Right lobe of liver (tissue), 6 donors: ENCODE results near the gene B3GNT4. TPM values are rescaled to one million over a fixed set of nuclear protein-coding genes. Genes with fewer than 3 reads are reported as not detected.
"Not testable (repeated sequence)": the region's sequence is repeated elsewhere in the genome, so short reads cannot be mapped to it uniquely, and the experiment has no call there.

Source experiments
- ATAC-seq, 4 donors: fragments of 200-7000 bp; cut with Tn5 transposase; one replicate each; pipeline ENCODE4 v1.9.1; 2020; ENCODE audit warnings: mild to moderate bottlenecking in 4 of 4, moderate library complexity in 4 of 4
- DNase-seq, 3 donors: peaks; one replicate each; pipeline ENCODE4 v3.0.0-alpha.2; 2020
- H3K27ac ChIP-seq, 3 donors: fragments of 200-600 bp; one replicate each; pipeline ENCODE4 v1.8.0; 2022
- H3K27me3 ChIP-seq, 2 donors: fragments of 200-600 bp; one replicate each; pipeline ENCODE4 v1.8.0; 2022
- H3K36me3 ChIP-seq, 4 donors: fragments of 200-600 bp; sonication (generic) in 1 of 4; one replicate each; pipeline versions ENCODE4 v1.5.1 to v1.8.0; 2017 to 2022; ENCODE audit warnings: control low read depth in 1 of 4
- H3K4me1 ChIP-seq, 4 donors: fragments of 200-600 bp; sonication (generic) in 1 of 4; one replicate each; pipeline versions ENCODE4 v1.5.1 to v1.8.0; 2017 to 2022; ENCODE audit warnings: control low read depth in 1 of 4
- H3K4me3 ChIP-seq, 3 donors: fragments of 200-600 bp; one replicate each; pipeline ENCODE4 v1.8.0; 2022
- H3K9me3 ChIP-seq, 4 donors: fragments of 200-600 bp; sonication (generic) in 1 of 4; one replicate each; pipeline versions ENCODE4 v1.5.1 to v1.8.0; 2017 to 2022; ENCODE audit warnings: control low read depth in 1 of 4
- CTCF ChIP-seq, 4 donors: fragments of 200-600 bp in 3 of 4; fragments of 450-650 bp in 1 of 4; IDR thresholded peaks; one replicate each; pipeline versions ENCODE4 v1.5.1 to v1.8.0; 2016 to 2022; ENCODE audit warnings: antibody characterized with exemption in 4 of 4, mild to moderate bottlenecking in 2 of 4
- POLR2A ChIP-seq: fragments of 450-650 bp; IDR thresholded peaks from one replicate; pipeline ENCODE4 v1.6.1; 2017; ENCODE audit warnings: antibody characterized with exemption, mild to moderate bottlenecking
- WGBS: methylation state at CpG from one replicate; pipeline ENCODE4 v1.1.6; 2018; ENCODE audit warnings: low coverage, low lambda C conversion rate; ENCODE audit not compliant: insufficient coverage; ENCODE audit errors: missing lambda C conversion rate; 5-methylcytosine and 5-hydroxymethylcytosine counted together
- intact Hi-C, 2 donors: fragments of 100-400 bp; cut with DNase I; formaldehyde crosslinking; loops; one replicate each; pipeline versions ENCODE4 v1.11.2 to v1.14.1; 2022
- small RNA-seq, 2 experiments: library from RNA; depleted of rRNA; stranded (forward); fragments of <200 nt; gene quantifications; one replicate each; pipeline ENCODE3, GENCODE V24; 2016
- total RNA-seq, 6 experiments: library from RNA; depleted of rRNA in 2 of 6; stranded (reverse); fragments of >200 nt in 2 of 6; fragmentation: NEBNext Ultra II Directional in 3 of 6; extraction: Animal tissue kit (Norgen Biotek cat#: 25700) in 3 of 6; gene quantifications; one replicate each; pipeline versions ENCODE4 v1.1.0 to v1.2.4, GENCODE V29; 2016 to 2023
- donor health status: DM: no; HTN: yes; CAD: no.
- donor health status: DM: no; HTN: no; CAD: no.
- donor health status: DM: no; HTN: no; CAD: no.
- donor health status: DM: no; HTN: yes; CAD: no.
- donor health status: DM: no; HTN: yes; CAD: no.

B3GNT4 gene
- total RNA-seq, 6 experiments from 2014 or later: 0.42 to 0.43 TPM; not detected in 4

GRCh38 chr12:122250047-122250446 lies 46.5 kb downstream of the B3GNT4 start:
- 98% methylated on average over 5 of the region's 6 CpGs for WGBS
- TF ChIP-seq POLR2A: no peak
- TF ChIP-seq CTCF (IDR thresholded peaks at IDR 0.05): no peak
- Histone ChIP-seq H3K36me3 (peaks cover 0 to 12% (median 6%) of the 10 kb centered on the region in 4 donors), H3K9me3 (no peaks in the 10 kb centered on the region), H3K4me1 (no peaks in the 10 kb centered on the region), H3K27me3 (no peaks in the 10 kb centered on the region), H3K4me3 (no peak overlapping the region), H3K27ac (no peak overlapping the region)
- intact Hi-C loops: no loop called here
- DNase-seq (no peak), ATAC-seq (no peak)

- no peaks in the 10 kb centered on the region for H3K9me3 ChIP-seq
- no peak for TF ChIP-seq POLR2A
- peaks cover 0 to 12% (median 6%) of the 10 kb centered on the region in 4 donors for H3K36me3 ChIP-seq
- no peaks in the 10 kb centered on the region for H3K27me3 ChIP-seq
- intact Hi-C loops: no loop called here
- ATAC-seq: no peak
- DNase-seq: no peak
- H3K27ac ChIP-seq: no peak overlapping the region
- H3K4me3 ChIP-seq: no peak overlapping the region
- WGBS: 86% methylated on average over 5 of the region's 8 CpGs
- no peaks in the 10 kb centered on the region for H3K4me1 ChIP-seq
Observed at GRCh38 chr12:122250536-122250935, 47.0 kb downstream of the B3GNT4 start.

GRCh38 chr12:122258462-122258861 lies 55.0 kb downstream of the B3GNT4 start:
- H3K4me1 ChIP-seq, intact Hi-C loops, H3K9me3 ChIP-seq, ATAC-seq, H3K4me3 ChIP-seq, DNase-seq, H3K27ac ChIP-seq, H3K27me3 ChIP-seq: not testable (repeated sequence)
- WGBS: 100% methylated on average over 3 of the region's 4 CpGs
- H3K36me3 ChIP-seq: peaks cover 0 to 60% (median 16%) of the 10 kb centered on the region in 4 donors

Small RNA genes within 50 kb of the gene (small RNA-seq; reads per million reads assigned to genes)
- 0.26 to 0.29 reads per million in 2 experiments for gene DIABLO

Other genes with a start within 250 kb of the B3GNT4 start
- gene BCL7A, start 181.8 kb upstream of the B3GNT4 start, total RNA-seq: 1 to 10 TPM; 3.5 to 6.4 (median 4.6) TPM
- gene MLXIP, start 125.0 kb upstream of the B3GNT4 start, total RNA-seq: 10 to 100 TPM; 13.9 to 45.9 (median 16.6) TPM
- not detected for gene IL31, start 29.5 kb upstream of the B3GNT4 start, total RNA-seq
- under 1 TPM in 3 of 6 experiments, not detected in 3; 0.26 to 0.37 (median 0.31) TPM for gene LRRC43, start 20.6 kb upstream of the B3GNT4 start, total RNA-seq
- gene DIABLO, start 22.3 kb downstream of the B3GNT4 start, total RNA-seq: 10 to 100 TPM; 21.0 to 41.0 (median 24.1) TPM
- 10 to 100 TPM in 4 of 6 experiments, 1 to 10 TPM in 2; 8.5 to 14.7 (median 11.6) TPM for gene VPS33A, start 62.8 kb downstream of the B3GNT4 start, total RNA-seq
- gene CLIP1, start 219.0 kb downstream of the B3GNT4 start, total RNA-seq: 10 to 100 TPM; 35.4 to 63.4 (median 43.1) TPM